ENCODE measurements around the gene CPA2.
"Not testable (repeated sequence)": the region's sequence is repeated elsewhere in the genome, so short reads cannot be mapped to it uniquely, and the experiment has no call there.

The CPA2 gene

GRCh38 chr7:130288168-130288567 lies 21.5 kb downstream of the CPA2 start:
- no peak for DNase-seq

DNA sequence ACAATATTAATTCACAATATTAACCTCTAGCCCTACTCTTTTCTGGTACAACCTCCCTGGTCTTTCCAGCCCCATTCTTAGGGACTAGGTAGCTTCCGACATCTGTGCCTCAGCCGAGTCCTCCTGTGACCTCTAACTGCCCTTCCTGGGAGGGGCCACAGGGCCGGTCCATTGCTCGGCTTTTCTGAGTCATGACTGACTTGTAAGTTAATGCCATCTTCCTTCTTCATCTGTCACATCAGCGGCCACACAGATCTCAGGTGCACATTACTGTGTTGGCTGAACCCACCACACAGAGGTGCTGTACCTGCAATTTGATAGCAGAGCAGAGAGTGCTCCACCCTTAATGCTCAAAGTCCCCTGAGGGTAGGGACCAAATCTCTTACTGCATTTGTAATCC lies 22.2 kb downstream of the CPA2 start:
- DNase-seq = no peak

DNA sequence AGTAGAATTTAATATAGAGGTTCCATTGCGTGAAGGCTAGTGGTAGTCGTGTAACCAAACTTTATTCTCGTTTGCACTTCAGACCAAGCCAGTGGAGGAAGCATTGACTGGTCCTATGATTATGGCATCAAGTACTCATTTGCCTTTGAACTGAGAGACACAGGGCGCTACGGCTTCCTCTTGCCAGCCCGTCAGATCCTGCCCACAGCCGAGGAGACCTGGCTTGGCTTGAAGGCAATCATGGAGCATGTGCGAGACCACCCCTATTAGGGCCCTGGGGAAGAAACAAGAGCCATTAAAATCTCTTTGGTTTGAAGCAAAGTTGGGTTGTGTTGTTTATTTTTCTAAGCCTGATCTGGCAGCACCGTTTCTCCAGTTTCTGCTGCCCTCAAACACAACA lies 22.8 kb downstream of the CPA2 start:
- DNase-seq = no peak

DNA sequence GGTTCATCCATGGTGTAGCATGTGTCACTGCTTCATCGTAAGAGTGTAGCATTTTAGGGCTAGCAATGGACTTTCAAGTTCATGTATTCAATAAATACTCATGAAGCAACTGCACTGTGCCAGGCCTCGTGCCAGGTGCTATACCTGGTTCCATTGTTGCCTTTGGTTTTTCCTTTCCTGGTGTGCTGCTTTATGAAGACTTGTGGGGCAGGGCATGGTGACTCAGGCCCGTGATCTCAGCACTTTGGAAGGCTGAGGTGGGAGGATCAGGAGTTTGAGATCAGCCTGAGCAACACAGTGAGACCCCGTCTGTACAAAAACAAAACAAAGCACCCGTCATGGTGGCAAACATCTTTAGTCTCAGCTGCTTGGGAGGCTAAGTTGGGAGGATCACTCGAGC lies 24.1 kb downstream of the CPA2 start:
- no peak for DNase-seq

GRCh38 chr7:130292682-130293257 lies 26.1 kb downstream of the CPA2 start, which contains the start of gene CPA4:
Gene CPA4, plus strand, starts transcription at chr7:130293161. Its CDS starts 20 bp downstream, at chr7:130293181.
- DNase-seq = no peak

DNA sequence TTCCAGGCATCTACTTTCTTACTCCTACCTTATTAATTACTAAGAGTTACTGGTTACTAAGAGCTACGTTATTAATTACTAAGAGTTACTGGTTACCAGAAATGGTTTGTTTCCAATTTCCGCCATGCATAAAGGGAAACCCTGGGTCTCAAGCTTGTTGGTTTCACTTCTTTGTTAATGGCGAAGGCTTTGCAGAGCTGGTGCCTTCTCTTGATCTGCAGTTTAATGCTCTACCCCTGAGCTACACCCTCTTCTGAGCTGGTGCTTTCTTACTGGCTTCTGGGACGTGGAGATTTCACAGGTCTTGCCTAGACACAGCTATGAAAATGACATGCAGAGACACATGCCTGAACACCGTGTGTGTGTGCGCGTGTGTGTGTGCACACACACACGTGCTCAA lies 26.9 kb downstream of the CPA2 start:
- DNase-seq = no peak

- DNase-seq = no peak
Observed at GRCh38 chr7:130294314-130294713, 27.7 kb downstream of the CPA2 start.

DNA sequence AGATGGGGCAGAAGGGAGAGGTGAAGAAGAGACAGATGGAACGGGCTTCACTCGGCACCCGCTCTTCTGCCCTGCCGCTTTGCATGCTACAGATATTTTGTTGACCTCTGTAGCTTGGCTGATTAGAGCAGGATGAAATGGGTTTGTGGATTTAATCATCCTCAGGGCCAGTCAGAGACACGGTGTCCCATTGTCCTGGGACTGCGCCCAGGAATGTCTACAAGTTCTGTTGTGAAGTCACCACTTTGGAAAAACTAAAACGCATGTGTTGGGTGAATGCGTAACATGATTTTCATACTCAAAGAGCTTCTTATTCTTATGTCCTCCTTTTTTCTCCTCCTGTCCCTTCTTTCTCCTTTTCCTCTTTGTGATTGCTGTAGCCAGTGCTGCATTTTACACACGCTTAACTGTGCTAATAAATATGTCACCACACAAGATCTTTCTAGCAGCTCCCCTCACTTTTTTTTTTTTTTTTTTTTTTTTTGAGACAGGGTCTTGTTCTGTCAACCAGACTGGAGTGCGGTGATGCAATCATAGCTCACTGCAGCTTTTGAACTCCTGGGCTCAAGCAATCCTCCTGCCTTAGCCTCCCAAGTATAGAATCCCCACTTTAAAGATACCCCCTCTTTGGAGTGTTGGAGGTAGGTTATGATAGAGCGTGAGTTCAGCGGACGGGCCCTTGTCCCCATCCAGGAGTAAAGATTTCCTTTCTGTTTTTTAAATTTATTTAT lies 29.7 kb downstream of the CPA2 start:
- DNase-seq = no peak

DNA sequence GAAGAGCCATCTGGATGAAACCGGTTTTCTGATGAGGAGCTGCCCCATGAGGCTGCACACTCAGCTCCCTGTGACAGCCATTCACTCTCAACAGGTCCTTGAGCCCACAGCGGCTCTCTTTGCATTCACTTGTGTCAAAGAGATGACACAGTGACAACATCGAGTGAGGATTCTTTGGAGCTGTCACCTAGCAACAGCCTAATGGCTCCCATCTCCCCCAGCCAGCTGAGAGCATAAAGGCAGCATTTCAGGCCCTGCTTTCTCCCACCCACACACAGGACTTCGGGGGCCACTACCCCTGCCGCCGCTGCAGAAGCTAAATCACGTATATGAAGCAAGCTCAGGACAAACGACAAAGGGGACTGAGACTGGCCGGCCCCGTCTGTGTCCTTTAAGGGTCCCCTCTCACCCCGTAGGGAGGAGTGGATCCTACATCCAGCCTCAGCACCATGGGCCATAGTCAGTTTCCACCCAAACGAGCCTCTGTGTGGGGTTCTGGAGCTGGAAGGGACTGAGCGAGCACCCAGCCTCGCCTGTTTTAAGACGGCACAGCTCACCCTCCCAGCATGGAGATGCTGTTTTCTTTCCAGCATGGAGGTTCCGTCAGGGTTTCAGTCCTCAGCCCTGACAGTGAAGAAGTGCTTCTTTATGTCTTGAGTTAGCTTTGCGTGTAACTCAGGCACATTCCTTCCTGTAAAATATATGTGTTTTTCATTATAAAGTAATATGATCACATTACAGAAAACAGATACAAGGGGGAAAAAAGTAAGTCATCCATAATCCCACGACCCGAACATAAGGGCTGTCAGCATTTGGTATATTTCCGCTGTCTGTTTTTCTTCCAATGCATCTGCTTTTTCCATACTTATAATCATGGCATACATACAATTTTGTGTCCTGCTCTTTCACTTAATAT lies 31.2 kb downstream of the CPA2 start:
- DNase-seq = no peak

DNA sequence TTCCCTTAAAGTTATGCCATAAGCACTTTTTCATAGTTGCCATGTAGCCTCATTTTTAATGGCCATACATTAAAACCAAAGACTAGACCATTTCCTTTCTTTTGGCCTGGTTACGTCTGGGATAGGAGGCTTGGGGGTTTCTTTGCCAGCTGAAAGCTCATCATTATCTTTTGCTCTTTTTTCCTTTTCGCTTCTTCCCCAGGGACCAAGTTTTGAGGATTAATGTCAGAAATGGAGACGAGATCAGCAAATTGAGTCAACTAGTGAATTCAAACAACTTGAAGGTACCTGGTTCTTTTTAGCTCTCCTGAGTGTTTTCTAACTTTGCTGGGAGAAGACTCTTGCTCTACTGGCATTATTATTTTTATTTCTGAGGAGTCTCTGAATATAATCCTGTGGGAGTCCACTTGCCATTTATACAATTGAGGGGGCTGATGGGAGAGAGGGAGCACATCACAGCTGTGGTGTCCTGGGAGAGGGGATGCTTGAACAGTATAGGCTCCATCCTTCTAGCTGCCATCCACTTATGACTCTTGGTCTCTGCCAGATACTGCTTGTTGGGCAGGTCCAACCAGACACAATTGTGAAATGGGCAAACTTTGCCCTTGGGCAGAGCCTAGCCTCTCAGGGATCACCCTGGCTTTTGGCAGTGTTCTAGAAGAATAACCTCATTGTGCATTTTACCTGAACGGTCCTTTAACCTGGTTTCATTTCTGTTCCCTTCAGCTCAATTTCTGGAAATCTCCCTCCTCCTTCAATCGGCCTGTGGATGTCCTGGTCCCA lies 32.1 kb downstream of the CPA2 start:
- DNase-seq = no peak

GRCh38 chr7:130299866-130300265 lies 33.2 kb downstream of the CPA2 start:
- no peak for DNase-seq

DNA sequence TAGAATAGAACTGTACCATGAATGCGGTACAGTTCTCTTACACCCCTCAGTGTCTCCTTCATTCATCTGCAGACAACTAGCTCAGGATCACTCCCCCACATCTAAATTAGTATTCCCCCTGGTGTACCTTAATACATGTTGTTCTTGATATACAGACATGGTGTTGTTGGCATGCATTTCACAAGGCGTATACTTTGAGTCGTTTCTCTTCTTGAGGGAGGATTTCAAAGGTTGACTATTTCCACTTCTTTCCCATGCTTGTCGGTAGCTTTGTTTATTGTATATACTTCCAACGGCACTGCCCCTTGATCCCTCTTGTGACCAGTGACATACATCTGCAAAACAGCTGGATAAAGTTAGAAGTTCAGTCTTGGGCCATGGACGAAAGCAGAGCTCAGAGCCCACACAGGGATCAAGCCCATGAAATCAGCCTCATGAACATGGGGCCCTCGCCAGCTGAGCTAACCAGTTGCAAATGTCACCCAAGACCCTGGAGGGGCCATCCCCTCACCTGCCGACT lies 34.9 kb downstream of the CPA2 start:
- DNase-seq = no peak

- no peak for DNase-seq
Observed at GRCh38 chr7:130302649-130303048, 36.0 kb downstream of the CPA2 start.

DNA sequence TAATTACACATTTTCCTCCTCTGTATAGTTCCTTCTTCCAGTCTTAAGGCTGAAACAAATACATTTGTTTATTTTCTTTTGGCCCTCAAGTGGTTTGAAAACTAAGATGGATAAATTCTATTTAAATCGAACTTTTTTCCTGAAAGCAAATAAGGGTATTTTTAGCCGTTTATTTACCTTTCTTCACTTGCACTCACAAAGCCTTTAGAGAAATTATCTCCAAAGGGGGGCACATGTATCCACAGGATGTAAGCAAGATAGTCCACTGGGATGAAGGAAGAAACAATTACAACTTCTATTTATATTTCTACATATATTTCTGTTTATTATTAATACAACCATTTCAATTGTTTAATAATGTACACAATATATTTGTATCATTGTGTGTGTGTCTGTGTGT lies 36.5 kb downstream of the CPA2 start:
- no peak for DNase-seq

- DNase-seq = no peak
Observed at GRCh38 chr7:130303551-130303950, 36.9 kb downstream of the CPA2 start.

DNA sequence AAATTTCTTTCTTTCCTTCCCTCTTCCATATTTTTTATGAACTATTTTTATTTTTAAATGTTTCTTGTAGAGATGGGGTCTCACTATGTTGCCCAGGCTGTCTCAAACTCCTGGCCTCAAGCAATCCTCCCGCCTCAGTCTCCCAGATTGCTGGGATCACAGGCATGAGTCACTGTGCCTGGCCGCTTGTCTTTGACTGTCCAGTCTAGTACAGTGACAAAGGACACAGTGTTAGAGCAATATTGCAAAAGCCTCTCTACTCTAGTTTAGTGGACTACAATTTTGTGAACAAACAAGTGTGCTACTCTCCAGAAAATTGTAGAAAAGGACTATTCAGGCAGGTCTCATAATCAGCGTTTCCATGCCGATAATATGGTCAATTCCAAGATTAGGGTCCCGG lies 37.3 kb downstream of the CPA2 start:
- DNase-seq = no peak

- no peak for DNase-seq
Observed at GRCh38 chr7:130304878-130305277, 38.2 kb downstream of the CPA2 start.

GRCh38 chr7:130305433-130306042 lies 38.9 kb downstream of the CPA2 start:
- DNase-seq = no peak

GRCh38 chr7:130309986-130310385 lies 43.3 kb downstream of the CPA2 start:
- no peak for DNase-seq

DNA sequence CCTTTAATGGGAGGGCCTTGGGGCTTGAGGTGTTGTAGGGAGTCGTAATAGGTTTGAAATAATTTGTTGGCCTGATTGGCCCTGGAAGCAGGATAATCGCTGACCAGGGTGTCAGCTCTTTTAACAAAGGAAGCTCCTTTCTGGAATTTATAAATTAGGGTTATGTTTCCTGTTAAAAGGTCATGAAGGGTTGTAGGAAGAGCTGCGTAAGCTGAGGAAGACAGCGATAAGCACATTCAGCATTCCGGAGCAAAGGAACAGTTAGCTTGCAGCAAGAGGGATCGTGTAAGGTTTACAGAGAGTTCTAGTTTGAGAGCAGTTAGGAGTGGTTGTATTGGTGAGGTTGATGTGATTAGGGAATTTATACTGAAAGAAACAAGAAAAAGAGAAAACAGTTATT lies 47.6 kb downstream of the CPA2 start:
- DNase-seq = no peak

DNA sequence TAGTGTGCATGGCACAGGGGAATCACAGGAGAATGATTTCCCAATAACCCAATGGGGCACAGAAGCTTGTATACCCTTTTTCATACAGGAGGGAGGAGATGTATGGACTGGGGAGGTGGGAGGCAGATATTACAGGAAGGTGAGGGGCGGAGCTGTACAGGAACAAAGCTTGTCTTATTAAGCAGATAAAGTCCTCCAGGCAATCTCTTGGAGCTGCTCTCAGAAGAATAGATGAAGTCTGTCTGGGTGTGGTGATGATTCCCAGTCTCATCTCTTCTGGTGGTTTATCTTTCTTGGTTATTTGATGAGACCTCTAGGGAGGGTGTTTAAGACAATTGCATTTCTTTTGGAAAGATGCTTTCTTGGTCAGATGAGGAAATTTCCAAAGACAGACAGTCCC lies 52.9 kb downstream of the CPA2 start:
- DNase-seq = no peak

GRCh38 chr7:130321542-130322229 lies 55.0 kb downstream of the CPA2 start:
- not testable (repeated sequence) for DNase-seq

Data from NCI-H1048 (cell line).